Activated CD4-positive, alpha-beta T cell treated with anti-CD3 and anti-CD28 coated beads, Interleukin-2, amount 50 U/mL, for 16 hours (primary cell): Measurements from ENCODE around the gene PSMG3.
A peak's percentile ranks its signal among the peaks of the same experiment; 100 is the strongest.

Experiments used
- DNase-seq: peaks from one replicate; pipeline ENCODE4 v3.0.0-alpha.2; 2020

The PSMG3 gene

GRCh38 chr7:1578513-1578912 is 8.7 kb upstream of the PSMG3 start:
- no peak for DNase-seq

GRCh38 chr7:1576521-1577253 is 6.9 kb upstream of the PSMG3 start:
- no peak for DNase-seq

GRCh38 chr7:1575809-1576208 is 6.0 kb upstream of the PSMG3 start:
- DNase-seq = no peak

GRCh38 chr7:1572111-1572822 is 2.4 kb upstream of the PSMG3 start:
- DNase-seq = no peak

- DNase-seq = no peak
Observed at GRCh38 chr7:1569440-1569832, 396 bp downstream of the PSMG3 start.

- DNase-seq = peak; percentile 58
Observed at GRCh38 chr7:1569016-1569415, 816 bp downstream of the PSMG3 start.

GRCh38 chr7:1567896-1568510 is 1.8 kb downstream of the PSMG3 start:
- DNase-seq = no peak

- DNase-seq = no peak
Observed at GRCh38 chr7:1567049-1567771, 2.6 kb downstream of the PSMG3 start.

- no peak for DNase-seq
Observed at GRCh38 chr7:1566687-1567048, 3.2 kb downstream of the PSMG3 start.

GRCh38 chr7:1564603-1565022 is 5.2 kb downstream of the PSMG3 start:
- no peak for DNase-seq

GRCh38 chr7:1563981-1564602 is 5.7 kb downstream of the PSMG3 start:
- no peak for DNase-seq

- DNase-seq = no peak
Observed at GRCh38 chr7:1562597-1563051, 7.2 kb downstream of the PSMG3 start.

GRCh38 chr7:1562116-1562515 is 7.7 kb downstream of the PSMG3 start:
- no peak for DNase-seq

- DNase-seq = no peak
Observed at GRCh38 chr7:1561036-1561940, 8.5 kb downstream of the PSMG3 start.

- DNase-seq = no peak
Observed at GRCh38 chr7:1560620-1561031, 9.2 kb downstream of the PSMG3 start.

- DNase-seq = no peak
Observed at GRCh38 chr7:1559626-1560590, 9.9 kb downstream of the PSMG3 start.

- DNase-seq = no peak
Observed at GRCh38 chr7:1558841-1559625, 10.8 kb downstream of the PSMG3 start.

- no peak for DNase-seq
Observed at GRCh38 chr7:1558181-1558811, 11.5 kb downstream of the PSMG3 start.

- no peak for DNase-seq
Observed at GRCh38 chr7:1557771-1558170, 12.1 kb downstream of the PSMG3 start.
